GM12878 (cell line): Measurements from ENCODE around the gene MGP. TPM values are rescaled to one million over a fixed set of nuclear protein-coding genes. Genes with fewer than 3 reads are reported as not detected.

Experiments used
- ATAC-seq: fragments of 200-7000 bp; cut with Tn5 transposase; 3 replicates; pipeline ENCODE4 v1.9.1; 2020; ENCODE audit warnings: mild to moderate bottlenecking, moderate library complexity
- BruUV-seq: library from RNA; stranded (reverse); fragments of 400-500 nt; replicated peaks from 2 replicates; lab custom pipeline; 2021; lab: Mats Ljungman, UMichigan
- CTCF ChIA-PET: fragments of 300-600 bp; sonication (Branson Sonifier 250); formaldehyde crosslinking; extraction: SDS; loops from one replicate; lab custom pipeline; 2021; ENCODE audit warnings: inconsistent platforms; lab: Yijun Ruan, JAX
- POLR2A ChIA-PET: fragments of 350-600 bp; formaldehyde crosslinking; extraction: SDS; loops from one replicate; lab custom pipeline; 2021; ENCODE audit warnings: inconsistent platforms; lab: Charles Lee
- RAD21 ChIA-PET: fragments of 300-600 bp; sonication (Branson Sonifier 250); formaldehyde crosslinking; loops from one replicate; lab custom pipeline; 2023; ENCODE audit warnings: antibody characterized with exemption; ENCODE audit not compliant: unreplicated experiment; lab: Charles Lee
- SMC1A ChIA-PET: fragments of 300-600 bp; sonication (Branson Sonifier 250); formaldehyde crosslinking; loops from one replicate; lab custom pipeline; 2023; ENCODE audit not compliant: unreplicated experiment, uncharacterized antibody; lab: Charles Lee
- DNase-seq: peaks from one replicate; pipeline ENCODE4 v3.0.0-alpha.2; 2011; ENCODE audit warnings: low read depth, low spot score
- FAIRE-seq: peaks from 3 replicates; lab custom pipeline; 2011; peaks lifted over from hg19 to GRCh38; lab: Jason Lieb, UNC
- H2AFZ ChIP-seq: 2 replicates; pipeline ENCODE4 v1.6.0; 2011; ENCODE audit warnings: low read depth, low read length, control low read depth; ENCODE audit not compliant: control insufficient read depth
- H3K27ac ChIP-seq: 2 replicates; pipeline ENCODE4 v1.5.1; 2011; ENCODE audit warnings: control low read depth; ENCODE audit not compliant: control insufficient read depth, insufficient read depth
- H3K27me3 ChIP-seq, 2 experiments: replicated peaks in 1 of 2; 2 replicates each; pipeline versions ENCODE4 v1.6.0 to v1.6.1; 2011; ENCODE audit warnings: low read length in 1 of 2; ENCODE audit not compliant: control insufficient read depth in 2 of 2, insufficient read depth in 2 of 2
- H3K36me3 ChIP-seq, 2 experiments: 2 replicates each; pipeline ENCODE4 v1.5.1; 2011; ENCODE audit warnings: low read length in 1 of 2; ENCODE audit not compliant: control insufficient read depth in 2 of 2, insufficient read depth in 2 of 2
- H3K4me1 ChIP-seq: 2 replicates; pipeline ENCODE4 v1.6.1; 2011; ENCODE audit warnings: mild to moderate bottlenecking, low read length, moderate library complexity, mixed read lengths; ENCODE audit not compliant: control insufficient read depth, insufficient read depth
- H3K4me2 ChIP-seq: 2 replicates; pipeline ENCODE4 v1.6.0; 2011; ENCODE audit warnings: control low read depth; ENCODE audit not compliant: control insufficient read depth, insufficient read depth
- H3K4me3 ChIP-seq: fragments of 200-600 bp; sonication (generic); 2 replicates; pipeline ENCODE4 v1.5.1; 2016
- H3K79me2 ChIP-seq: 2 replicates; pipeline ENCODE4 v1.6.0; 2011; ENCODE audit warnings: low read length; ENCODE audit not compliant: control insufficient read depth, insufficient read depth
- H3K9ac ChIP-seq: 2 replicates; pipeline ENCODE4 v1.8.0; 2011; ENCODE audit warnings: low read length, control low read depth, mixed read lengths; ENCODE audit not compliant: control insufficient read depth, insufficient read depth
- H3K9me3 ChIP-seq: replicated peaks from 3 replicates; pipeline ENCODE4 v1.5.1; 2011; ENCODE audit warnings: mild to moderate bottlenecking, low read length; ENCODE audit not compliant: control insufficient read depth, insufficient read depth
- H4K20me1 ChIP-seq: 2 replicates; pipeline ENCODE4 v1.6.0; 2011; ENCODE audit not compliant: control insufficient read depth, insufficient read depth
- EZH2 ChIP-seq: IDR thresholded peaks from 2 replicates; pipeline ENCODE4 v1.6.1; 2012; ENCODE audit warnings: low read depth, mild to moderate bottlenecking, control low read depth, inconsistent platforms, low read length, borderline replicate concordance; ENCODE audit not compliant: control insufficient read depth
- FOS ChIP-seq: IDR thresholded peaks from 3 replicates; pipeline ENCODE4 v1.6.1; 2011; ENCODE audit warnings: borderline replicate concordance; ENCODE audit not compliant: insufficient read length; ENCODE audit errors: extremely low read depth
- HDAC6 ChIP-seq: fragments of 200-600 bp; sonication (generic); IDR thresholded peaks from one replicate; pipeline ENCODE4 v1.8.0; 2017; ENCODE audit warnings: antibody characterized with exemption; ENCODE audit not compliant: unreplicated experiment
- MYB ChIP-seq: fragments of 150-350 bp; IDR thresholded peaks from 2 replicates; pipeline ENCODE4 v1.6.1; 2014; ENCODE audit warnings: mild to moderate bottlenecking, low read depth, low read length, borderline replicate concordance
- PML ChIP-seq: IDR thresholded peaks from 2 replicates; pipeline ENCODE4 v1.6.1; 2012; ENCODE audit warnings: low read length, inconsistent platforms
- WGBS: methylation state at CpG from one replicate; pipeline ENCODE4 v1.1.6; 2016; ENCODE audit warnings: low lambda C conversion rate; ENCODE audit not compliant: insufficient replicate concordance, insufficient coverage; ENCODE audit errors: missing lambda C conversion rate; 5-methylcytosine and 5-hydroxymethylcytosine counted together
- in situ Hi-C: fragments of 300-500 bp; cut with MboI; formaldehyde crosslinking; loops from 9 replicates; pipeline ENCODE4 v1.14.3; 2018; ENCODE audit warnings: mixed read lengths
- intact Hi-C: fragments of 100-400 bp; cut with micrococcal nuclease; formaldehyde crosslinking; loops from one replicate; pipeline ENCODE4 v1.14.2; 2022; ENCODE audit not compliant: unreplicated experiment
- polyA plus RNA-seq, 11 experiments: library from polyadenylated mRNA; depleted of rRNA in 4 of 11; unstranded in 6 of 11; stranded (reverse) in 5 of 11; fragments of >200 nt; fragmentation: Nextera tagmentation in 4 of 11; fragmentation: Illumina TruSeq in 1 of 11; extraction: Ambion mirVana in 4 of 11; extraction: Trizol in 1 of 11; gene quantifications; 1 replicate in 1 of 11; 2 replicates in 10 of 11; pipeline versions ENCODE4 v1.2.1 to v1.2.3, GENCODE V29; 2011 to 2016; ENCODE audit warnings: inconsistent platforms in 2 of 11, missing spikeins in 2 of 11, low read depth in 1 of 11
- total RNA-seq, 4 experiments: library from RNA; depleted of rRNA in 3 of 4; stranded (reverse); fragments of >200 nt in 3 of 4; fragmentation: Illumina TruSeq in 1 of 4; extraction: Trizol in 1 of 4; gene quantifications; 2 replicates each; pipeline versions ENCODE4 v1.2.1 to v1.2.3, GENCODE V29; 2013 to 2021

The MGP gene
- total and polyA plus RNA-seq, 10 of the 15 experiments (the other 5 are each of a cell fraction or from before 2014, with no cell fraction given), result 0.21 to 1.2 TPM; not detected in 8

- Histone ChIP-seq H3K4me2 (no peak overlapping the region), H2AFZ (no peak overlapping the region), H3K9me3 (no peaks in the 10 kb centered on the region), H3K4me3 (no peak overlapping the region), H3K9ac (no peak overlapping the region), H4K20me1 (no peaks in the 10 kb centered on the region), H3K79me2 (no peaks in the 10 kb centered on the region), H3K27ac (no peak overlapping the region), H3K36me3 (no peaks in the 10 kb centered on the region), H3K4me1 (no peaks in the 10 kb centered on the region), H3K27me3 (no peaks in the 10 kb centered on the region)
- ChIA-PET SMC1A (no interaction called here), POLR2A (no interaction called here), CTCF (interaction anchor here (0.7 kb wide), 1 partner anchor 405 kb away, joined by 3 read pairs; no protein-coding TSS in a partner anchor), RAD21 (no interaction called here)
- 52% methylated on average over 1 of the region's 1 CpG for WGBS
- DNase-seq, result no peak
- no peak for ATAC-seq
- in situ Hi-C loops, result no loop called here
- FAIRE-seq, result no peak
- no peak for TF ChIP-seq FOS
- TF ChIP-seq MYB, result no peak
- TF ChIP-seq HDAC6, result no peak
- TF ChIP-seq PML, result no peak
- intact Hi-C loops, result no loop called here
- BruUV-seq, result no TSS peak
These were observed 14.4 kb downstream of the MGP start for GRCh38 chr12:14871247-14871646.

- Histone ChIP-seq H3K4me2 (no peak overlapping the region), H4K20me1 (no peaks in the 10 kb centered on the region), H3K36me3 (no peaks in the 10 kb centered on the region), H3K27me3 (no peaks in the 10 kb centered on the region), H3K4me1 (no peaks in the 10 kb centered on the region), H3K9ac (no peak overlapping the region), H3K79me2 (no peaks in the 10 kb centered on the region), H2AFZ (no peak overlapping the region), H3K9me3 (no peaks in the 10 kb centered on the region), H3K4me3 (no peak overlapping the region), H3K27ac (no peak overlapping the region)
- SMC1A ChIA-PET, result no interaction called here
- in situ Hi-C loops (no loop called here), intact Hi-C loops (no loop called here)
- TF ChIP-seq EZH2, result no peak
- POLR2A ChIA-PET, result no interaction called here
- DNase-seq, result no peak
- RAD21 ChIA-PET, result interaction anchor here (1.9 kb wide), 1 partner anchor 23 kb away, joined by 4 read pairs; no protein-coding TSS in a partner anchor
- FAIRE-seq, result no peak
- WGBS, result 28% methylated on average over 3 of the region's 3 CpGs
- CTCF ChIA-PET, result interaction anchor here (0.7 kb wide), 1 partner anchor 20 kb away, joined by 3 read pairs; no protein-coding TSS in a partner anchor
- no peak for ATAC-seq
- no TSS peak for BruUV-seq
These were observed 16.6 kb downstream of the MGP start for GRCh38 chr12:14868916-14869506.
